H7 (cell line): ENCODE results near the gene ERC1. TPM values are rescaled to one million over a fixed set of nuclear protein-coding genes. Genes with fewer than 3 reads are reported as not detected.

ENCODE experiments used
- DNase-seq: peaks from one replicate; pipeline ENCODE4 v3.0.0; 2012
- H3K27me3 ChIP-seq: 2 replicates; pipeline ENCODE4 v1.6.0; 2011; ENCODE audit warnings: mild to moderate bottlenecking, low read length; ENCODE audit not compliant: control insufficient read depth, insufficient read depth
- H3K36me3 ChIP-seq: replicated peaks from 2 replicates; pipeline ENCODE4 v1.5.1; 2011; ENCODE audit warnings: low read length; ENCODE audit not compliant: control insufficient read depth, insufficient read depth
- H3K4me3 ChIP-seq: 2 replicates; pipeline ENCODE4 v1.5.1; 2011; ENCODE audit warnings: low read depth, mild to moderate bottlenecking, control low read depth, low read length, moderate library complexity; ENCODE audit not compliant: insufficient read depth
- total RNA-seq: library from RNA; depleted of rRNA; stranded (reverse); fragments of >200 nt; shearing (Covaris generic); gene quantifications from 2 replicates; pipeline ENCODE4 v1.2.3, GENCODE V29; 2014

ERC1 gene
- total RNA-seq, 1 experiment from 2014 or later: 10.3 TPM

DNA sequence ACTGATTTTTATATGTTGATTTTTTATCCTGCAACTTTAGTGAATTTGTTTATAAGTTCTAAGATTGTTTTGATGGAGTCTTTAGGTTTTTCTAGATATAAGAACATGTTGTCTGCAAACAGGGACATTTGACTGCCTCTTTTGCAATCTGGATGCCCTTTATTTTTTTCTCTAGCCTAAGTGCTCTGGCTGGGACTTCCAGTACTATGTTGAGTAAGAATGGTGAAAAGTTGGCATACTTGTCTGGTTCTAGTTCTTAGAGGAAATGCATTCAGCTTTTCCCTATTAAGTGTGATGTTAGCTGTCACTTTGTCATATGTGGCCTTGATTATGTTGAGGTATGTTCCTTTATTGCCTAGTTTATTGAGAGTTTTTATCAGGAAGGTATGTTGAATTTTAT, 68.1 kb downstream of the ERC1 start:
- no peaks in the 10 kb centered on the region for H3K36me3 ChIP-seq
- no peaks in the 10 kb centered on the region for H3K27me3 ChIP-seq
- DNase-seq: no peak
- H3K4me3 ChIP-seq: no peak overlapping the region

DNA sequence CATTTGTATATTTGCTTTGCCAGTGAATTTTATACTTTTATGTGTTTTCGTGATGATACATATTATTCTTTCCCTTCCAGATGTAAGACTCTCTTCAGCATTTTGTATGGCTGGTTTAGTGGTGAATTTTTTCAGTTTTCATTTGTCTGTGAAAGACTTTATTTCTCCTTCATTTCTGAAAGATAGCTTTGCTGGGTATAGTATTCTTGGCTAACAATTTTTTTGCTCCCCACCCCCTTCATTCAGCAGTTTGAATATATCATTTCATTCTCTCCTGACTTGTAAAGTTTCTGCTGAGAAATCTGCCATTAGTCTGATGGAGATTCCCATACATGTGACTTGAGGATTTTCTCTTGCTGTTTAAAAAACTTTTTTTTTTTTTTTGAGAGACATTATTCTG, 72.8 kb downstream of the ERC1 start:
- H3K27me3 ChIP-seq: no peaks in the 10 kb centered on the region
- H3K36me3 ChIP-seq: no peaks in the 10 kb centered on the region
- H3K4me3 ChIP-seq: no peak overlapping the region
- DNase-seq: no peak

DNA sequence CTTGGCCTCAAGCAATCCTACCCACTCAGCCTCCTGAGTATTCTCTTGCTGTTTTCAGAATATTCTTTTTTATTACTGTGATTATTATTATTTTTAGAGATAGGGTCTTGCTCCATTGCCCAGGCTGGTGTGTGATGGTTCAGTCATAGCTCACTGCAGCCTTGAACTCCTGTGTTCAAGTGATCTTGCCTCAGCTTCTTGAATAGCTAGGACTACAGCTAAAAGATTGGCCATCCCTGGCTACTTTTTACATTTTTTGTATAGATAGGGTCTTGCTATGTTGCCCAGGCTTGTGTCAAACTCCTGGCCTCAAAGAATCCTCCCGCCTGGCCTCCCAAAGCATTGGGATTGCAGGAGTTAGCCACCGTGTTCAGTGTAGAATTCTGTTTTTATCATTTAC, 73.3 kb downstream of the ERC1 start:
- Histone ChIP-seq H3K4me3 (no peak overlapping the region), H3K36me3 (no peaks in the 10 kb centered on the region), H3K27me3 (no peaks in the 10 kb centered on the region)
- no peak for DNase-seq

DNA sequence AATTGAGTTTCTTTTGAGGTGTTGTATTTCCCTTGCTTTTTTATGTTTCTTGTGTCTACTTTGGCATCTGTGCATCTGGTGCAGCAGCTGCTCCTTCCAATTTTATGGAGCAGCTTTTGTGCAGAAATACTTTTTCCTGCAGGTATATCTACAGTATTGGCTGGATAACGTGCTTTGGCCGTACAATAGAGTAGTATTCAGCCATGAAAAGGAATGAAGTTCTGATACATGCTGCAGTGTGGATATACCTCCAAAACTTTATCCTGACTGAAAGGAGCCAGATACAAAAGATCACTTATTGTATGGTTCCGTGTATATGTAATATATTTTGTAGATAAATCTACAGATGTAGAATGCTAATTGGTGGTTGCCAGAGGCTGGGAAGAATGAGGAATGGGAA, 74.6 kb downstream of the ERC1 start:
- no peak for DNase-seq
- Histone ChIP-seq H3K36me3 (no peaks in the 10 kb centered on the region), H3K27me3 (no peaks in the 10 kb centered on the region), H3K4me3 (no peak overlapping the region)

DNA sequence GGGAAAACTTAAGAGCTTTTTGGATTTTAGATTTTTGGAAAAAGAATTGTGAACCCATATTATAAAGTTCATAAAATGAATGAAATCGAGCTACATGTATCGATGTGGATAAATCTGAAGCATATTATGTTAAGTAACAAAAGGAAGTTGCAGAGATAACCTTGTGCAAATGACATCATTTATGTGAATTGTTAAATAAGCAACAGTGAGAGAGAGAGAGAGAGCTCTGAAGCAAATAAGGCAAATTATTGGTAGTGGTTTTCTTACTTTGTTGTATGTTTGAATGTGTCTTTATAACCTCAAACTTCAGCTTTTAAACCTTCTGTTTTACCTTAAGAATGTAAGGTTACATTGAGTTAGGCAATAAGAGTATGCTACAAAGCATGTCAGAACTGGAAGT, 78.8 kb downstream of the ERC1 start:
- Histone ChIP-seq H3K27me3 (no peaks in the 10 kb centered on the region), H3K36me3 (no peaks in the 10 kb centered on the region), H3K4me3 (no peak overlapping the region)
- DNase-seq: no peak

DNA sequence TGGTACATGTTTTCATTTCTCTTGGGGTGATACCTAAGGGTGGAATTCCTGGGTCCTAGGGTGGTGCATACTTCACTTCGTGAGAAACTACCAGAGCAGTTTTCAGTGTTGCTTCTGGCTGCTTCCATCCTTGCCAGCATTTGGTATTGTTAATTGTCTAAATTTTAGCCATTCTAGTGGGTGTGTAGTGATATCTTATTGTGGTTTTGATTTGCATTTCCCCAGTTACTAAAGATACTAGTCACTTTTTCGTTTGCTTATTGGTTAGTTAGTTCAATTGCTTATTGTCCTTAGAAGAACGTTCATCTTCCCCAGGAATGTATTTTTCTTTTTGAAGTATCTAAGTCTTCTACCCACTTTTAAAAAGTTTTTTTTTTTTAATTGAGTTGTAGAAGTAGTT, 80.2 kb downstream of the ERC1 start:
- H3K4me3 ChIP-seq: no peak overlapping the region
- H3K36me3 ChIP-seq: no peaks in the 10 kb centered on the region
- no peaks in the 10 kb centered on the region for H3K27me3 ChIP-seq
- no peak for DNase-seq

DNA sequence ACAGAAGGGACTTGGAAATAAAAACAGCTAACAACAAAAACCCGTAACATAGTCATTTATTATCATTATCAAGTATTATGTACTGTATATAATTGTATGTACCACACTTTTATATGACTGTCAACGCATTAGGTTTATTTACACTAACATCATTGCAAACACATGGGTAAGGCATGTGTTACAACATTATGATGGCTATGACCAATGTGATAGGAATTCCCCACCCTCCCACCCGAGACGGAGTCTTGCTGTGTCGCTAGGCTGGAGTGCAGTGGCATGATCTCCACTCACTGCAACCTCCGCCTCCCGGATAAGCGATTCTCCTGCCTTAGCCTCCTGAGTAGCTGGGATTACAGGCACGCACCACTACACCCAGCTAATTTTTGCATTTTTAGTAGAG, 82.6 kb downstream of the ERC1 start:
- H3K27me3 ChIP-seq: no peaks in the 10 kb centered on the region
- H3K36me3 ChIP-seq: no peaks in the 10 kb centered on the region
- no peak overlapping the region for H3K4me3 ChIP-seq
- DNase-seq: no peak

DNA sequence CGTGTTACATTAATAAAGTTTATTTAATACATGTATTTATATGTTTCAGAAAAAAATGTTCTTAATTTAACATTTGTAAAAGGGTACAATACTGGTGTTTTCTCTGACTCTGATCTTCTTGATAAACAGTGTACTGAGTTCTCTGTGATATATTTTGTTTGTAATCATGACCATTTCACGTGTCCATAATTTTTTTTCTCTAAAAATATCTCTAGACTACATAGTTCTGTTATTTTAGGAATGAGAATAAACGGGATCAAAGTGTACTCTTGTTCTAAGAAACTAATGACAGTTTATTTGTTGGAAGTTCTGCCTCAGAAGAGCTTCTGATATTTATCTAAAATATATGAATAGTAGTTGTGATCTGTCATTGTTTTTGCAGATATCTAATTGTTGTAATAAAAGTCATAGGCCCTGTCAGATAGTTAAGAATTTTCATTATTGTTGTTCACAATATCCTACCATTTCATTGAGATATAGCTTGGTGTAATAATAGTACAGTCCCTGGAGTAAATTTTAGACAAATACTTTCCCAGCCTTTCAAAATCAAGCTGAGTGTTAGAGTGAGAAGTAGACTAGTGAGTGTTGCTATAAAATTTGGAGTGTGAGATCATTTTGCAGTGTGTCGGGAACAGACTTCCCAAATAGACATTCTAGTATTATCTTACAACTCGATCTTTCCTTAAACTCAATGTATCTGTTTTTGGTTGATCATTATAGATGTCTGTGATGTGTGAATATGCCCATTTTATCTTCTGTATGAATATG, 86.2 kb downstream of the ERC1 start:
- no peak for DNase-seq
- Histone ChIP-seq H3K27me3 (no peaks in the 10 kb centered on the region), H3K36me3 (no peaks in the 10 kb centered on the region), H3K4me3 (no peak overlapping the region)

DNA sequence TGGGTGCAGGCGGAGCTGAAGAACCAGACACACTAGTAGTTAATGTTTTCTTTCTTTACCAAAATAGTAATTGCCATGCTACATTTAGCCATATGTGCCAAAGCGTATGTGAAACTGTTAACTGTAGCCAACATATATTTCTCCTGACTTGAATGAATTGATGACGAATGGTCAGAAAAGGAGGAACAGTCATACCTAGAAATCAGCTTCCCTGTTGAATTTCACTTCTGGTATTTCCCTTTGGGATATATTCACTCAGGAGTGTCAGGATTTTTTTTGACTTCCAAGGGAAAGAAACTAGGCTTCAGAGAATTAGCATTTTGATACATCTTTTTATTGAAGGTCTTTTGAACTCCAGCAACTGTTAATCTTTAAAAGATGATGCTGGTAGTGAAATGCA, 87.0 kb downstream of the ERC1 start:
- no peaks in the 10 kb centered on the region for H3K27me3 ChIP-seq
- DNase-seq: no peak
- no peaks in the 10 kb centered on the region for H3K36me3 ChIP-seq
- H3K4me3 ChIP-seq: no peak overlapping the region

DNA sequence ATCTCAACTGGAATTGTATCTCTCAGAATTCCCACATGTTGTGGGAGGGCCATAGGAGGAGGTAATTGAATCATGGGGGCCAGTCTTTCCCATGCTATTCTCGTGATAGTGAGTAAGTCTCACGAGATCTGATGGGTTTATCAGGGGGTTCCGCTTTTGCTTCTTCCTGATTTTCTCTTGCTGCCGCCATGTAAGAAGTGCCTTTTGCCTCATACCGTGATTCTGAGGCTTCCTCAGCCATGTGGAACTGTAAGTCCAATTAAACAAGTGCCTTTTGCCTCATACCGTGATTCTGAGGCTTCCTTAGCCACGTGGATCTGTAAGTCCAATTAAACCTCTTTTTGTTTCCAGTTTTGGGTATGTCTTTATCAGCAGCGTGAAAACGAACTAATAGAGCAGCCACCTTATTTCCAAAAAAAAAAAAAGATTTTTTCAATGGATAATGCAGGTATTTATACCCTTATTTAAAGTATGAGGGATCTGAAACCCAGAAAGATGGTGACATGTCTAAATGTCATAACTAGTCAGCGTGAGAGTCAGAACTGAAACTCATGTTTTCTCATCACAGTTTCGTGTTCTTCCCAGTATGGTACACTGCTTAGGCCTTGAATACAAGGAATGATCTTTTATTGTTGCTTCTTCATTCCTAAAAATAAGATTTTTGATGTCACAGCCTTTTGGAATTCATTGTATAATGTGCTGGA, 89.6 kb downstream of the ERC1 start:
- H3K4me3 ChIP-seq: no peak overlapping the region
- DNase-seq: no peak
- H3K36me3 ChIP-seq: no peaks in the 10 kb centered on the region
- H3K27me3 ChIP-seq: no peaks in the 10 kb centered on the region

DNA sequence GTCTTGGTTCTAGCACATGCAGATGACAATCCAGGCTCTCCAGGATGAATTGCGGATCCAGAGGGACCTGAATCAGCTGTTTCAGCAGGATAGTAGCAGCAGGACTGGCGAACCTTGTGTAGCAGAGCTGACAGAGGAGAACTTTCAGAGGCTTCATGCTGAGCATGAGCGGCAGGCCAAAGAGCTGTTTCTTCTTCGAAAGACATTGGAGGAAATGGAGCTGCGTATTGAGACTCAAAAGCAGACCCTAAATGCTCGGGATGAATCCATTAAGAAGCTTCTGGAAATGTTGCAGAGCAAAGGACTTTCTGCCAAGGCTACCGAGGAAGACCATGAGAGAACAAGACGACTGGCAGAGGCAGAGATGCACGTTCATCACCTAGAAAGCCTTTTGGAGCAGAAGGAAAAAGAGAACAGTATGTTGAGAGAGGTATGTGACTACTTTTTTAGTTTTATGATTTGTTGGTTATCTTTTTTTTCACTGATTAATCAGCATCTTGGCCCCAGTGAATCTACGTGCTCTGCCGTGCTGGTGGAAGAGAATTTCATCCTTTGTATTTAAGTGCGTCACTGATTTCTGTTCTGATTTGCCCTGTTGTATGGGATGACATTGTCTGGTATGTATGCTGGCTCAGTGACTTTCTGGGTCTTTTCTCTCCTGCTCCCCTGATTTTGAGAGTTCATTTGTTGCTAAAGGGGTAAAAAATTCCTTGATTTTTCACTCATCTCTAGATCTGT, 92.3 kb downstream of the ERC1 start:
- Histone ChIP-seq H3K4me3 (no peak overlapping the region), H3K36me3 (no peaks in the 10 kb centered on the region), H3K27me3 (no peaks in the 10 kb centered on the region)
- no peak for DNase-seq

DNA sequence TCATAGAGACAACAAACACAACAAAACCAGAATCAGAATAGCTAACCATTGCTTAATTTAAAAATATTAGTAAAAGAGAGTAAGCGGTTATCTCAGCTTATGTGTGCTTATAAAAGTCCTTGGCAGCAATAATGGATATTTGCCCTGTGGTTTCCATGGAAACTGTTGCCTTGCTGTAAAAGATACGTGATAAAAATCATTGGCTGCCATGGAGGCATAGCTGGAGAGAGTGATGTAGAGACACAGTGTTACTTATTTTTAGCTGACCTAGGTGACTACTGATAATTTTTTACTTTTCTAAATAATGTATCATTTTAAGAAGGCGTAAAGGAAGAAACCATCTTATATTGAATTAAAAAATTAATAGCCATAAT, 92.9 kb downstream of the ERC1 start:
- Histone ChIP-seq H3K36me3 (no peaks in the 10 kb centered on the region), H3K4me3 (no peak overlapping the region), H3K27me3 (no peaks in the 10 kb centered on the region)
- DNase-seq: no peak

DNA sequence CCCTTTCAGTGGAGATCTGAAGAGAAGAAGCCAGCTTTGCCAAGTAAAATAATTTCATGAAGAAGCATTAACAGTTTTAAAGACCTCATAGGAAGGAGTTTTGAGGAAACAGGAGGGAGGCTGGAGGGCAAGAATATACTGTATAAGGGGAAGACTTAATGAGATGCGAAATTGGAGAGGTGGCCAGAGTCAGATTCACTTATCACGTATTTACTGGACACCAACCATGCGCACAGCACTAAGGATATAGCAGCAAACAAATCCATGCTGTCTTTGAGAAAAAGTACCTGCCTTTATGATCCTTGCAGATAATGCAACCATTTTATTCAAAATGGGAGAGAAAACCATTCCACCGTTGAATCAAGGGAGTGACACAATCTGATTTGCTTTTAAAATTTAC, 100.3 kb downstream of the ERC1 start:
- Histone ChIP-seq H3K27me3 (no peaks in the 10 kb centered on the region), H3K4me3 (no peak overlapping the region), H3K36me3 (no peaks in the 10 kb centered on the region)
- DNase-seq: no peak

DNA sequence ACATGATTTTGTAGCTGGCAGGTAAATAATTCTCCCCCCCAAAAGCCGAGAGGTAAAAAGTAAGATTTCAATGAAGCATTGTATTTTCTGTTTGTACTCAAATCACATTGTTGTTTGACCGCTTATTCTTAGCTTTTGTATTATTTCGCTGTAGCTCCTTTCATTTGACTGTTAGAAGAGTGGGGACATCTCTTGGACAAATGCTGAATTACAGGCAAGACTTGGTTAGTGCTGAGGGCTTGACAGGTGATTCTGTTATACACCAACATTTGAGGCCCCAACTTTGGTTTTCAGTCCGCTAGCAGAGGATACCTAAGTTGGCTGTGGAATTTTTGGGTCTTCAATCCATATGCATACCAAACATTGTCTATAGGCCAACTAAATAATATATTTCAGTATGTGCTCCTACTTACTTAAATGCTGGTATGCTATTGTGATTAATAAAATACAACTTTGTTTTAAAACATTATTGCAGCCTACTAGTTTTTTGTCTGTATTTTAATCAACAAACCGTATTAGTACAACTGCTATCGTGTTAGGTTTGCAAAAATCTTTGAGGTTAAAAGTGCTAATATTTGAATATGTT, 102.2 kb downstream of the ERC1 start:
- H3K4me3 ChIP-seq: no peak overlapping the region
- no peaks in the 10 kb centered on the region for H3K36me3 ChIP-seq
- H3K27me3 ChIP-seq: no peaks in the 10 kb centered on the region
- peak; percentile 26 for DNase-seq

DNA sequence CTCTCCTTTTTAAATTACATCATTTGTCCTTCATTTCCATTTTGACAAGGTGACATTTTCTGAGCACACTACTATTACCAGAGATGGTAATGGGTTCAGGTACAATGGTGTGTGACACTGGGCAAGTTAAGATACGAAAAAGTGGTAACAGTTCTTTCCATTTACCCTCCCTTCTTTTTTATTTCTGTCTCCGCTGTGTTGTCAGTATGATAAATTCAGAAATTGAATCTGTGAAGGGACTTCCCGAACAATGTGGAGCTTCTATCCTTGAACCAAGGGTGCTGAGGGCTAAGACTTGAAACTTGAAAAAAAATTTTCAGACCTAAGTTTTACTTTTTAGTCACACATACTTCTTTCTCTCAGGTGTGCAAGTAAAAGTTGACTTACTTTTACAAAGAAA, 103.7 kb downstream of the ERC1 start:
- no peak for DNase-seq
- Histone ChIP-seq H3K36me3 (no peaks in the 10 kb centered on the region), H3K4me3 (no peak overlapping the region), H3K27me3 (no peaks in the 10 kb centered on the region)
